H1 (cell line): ENCODE data around the gene TPRN. TPM values are rescaled to one million over a fixed set of nuclear protein-coding genes. Genes with fewer than 3 reads are reported as not detected.

Experiments
- CEBPB ChIP-seq: IDR thresholded peaks from 2 replicates; pipeline ENCODE4 v1.6.1; 2012; ENCODE audit warnings: low read depth, low read length
- CTCF ChIP-seq, 3 experiments: IDR thresholded peaks; 1 replicate in 2 of 3; 2 replicates in 1 of 3; pipeline versions ENCODE4 v1.5.1 to v1.6.1; 2011; ENCODE audit warnings: low read length in 3 of 3, mild to moderate bottlenecking in 3 of 3, inconsistent platforms in 2 of 3, low read depth in 1 of 3, moderate library complexity in 1 of 3; ENCODE audit not compliant: insufficient read depth in 1 of 3; ENCODE audit errors: control extremely low read depth in 1 of 3
- KDM1A ChIP-seq: fragments of 200-600, 300-600 bp; sonication (generic); IDR thresholded peaks from 2 replicates; pipeline ENCODE4 v1.7.1; 2016; ENCODE audit warnings: mild to moderate bottlenecking, low read length, borderline replicate concordance
- POU5F1 ChIP-seq: IDR thresholded peaks from 2 replicates; pipeline ENCODE4 v1.6.1; 2011; ENCODE audit warnings: low read depth, mild to moderate bottlenecking, low read length, moderate library complexity
- SIN3A ChIP-seq, 2 experiments: IDR thresholded peaks in 1 of 2; conservative IDR thresholded peaks in 1 of 2; 2 replicates each; pipeline ENCODE4 v1.6.1; 2011 to 2012; ENCODE audit warnings: low read length in 2 of 2, improper control_type of control experiment in 1 of 2, low read depth in 1 of 2, mild to moderate bottlenecking in 1 of 2
- YY1 ChIP-seq: IDR thresholded peaks from 2 replicates; pipeline ENCODE4 v1.6.1; 2011; ENCODE audit warnings: low read depth, mild to moderate bottlenecking, low read length
- polyA plus RNA-seq, 7 experiments: library from polyadenylated mRNA; depleted of rRNA in 3 of 7; stranded (reverse) in 5 of 7; unstranded in 2 of 7; fragments of >200 nt in 5 of 7; fragments of 200-250 nt in 2 of 7; gene quantifications; 1 replicate in 5 of 7; 2 replicates in 1 of 7; 4 replicates in 1 of 7; pipeline versions ENCODE4 v1.2.1 to v1.2.3, GENCODE V29; 2011 to 2013; ENCODE audit warnings: missing spikeins in 2 of 7, mixed read lengths in 2 of 7
- total RNA-seq: library from RNA; stranded (reverse); fragmentation: NEBNext Ultra II Directional; extraction: Animal tissue kit (Norgen Biotek cat#: 25700); gene quantifications from 2 replicates; pipeline ENCODE4 v1.2.1, GENCODE V29; 2021
- TF ChIP-seq, protein P1 (sequence below): fragments of 300-600 bp; sonication (generic); IDR thresholded peaks from 2 replicates; pipeline ENCODE4 v1.7.1; 2012; ENCODE audit warnings: low read length, moderate library complexity, mild to moderate bottlenecking, inconsistent platforms; ENCODE audit not compliant: insufficient replicate concordance
- TF ChIP-seq, protein P2 (sequence below): IDR thresholded peaks from 2 replicates; pipeline ENCODE4 v1.6.1; 2011; ENCODE audit warnings: low read length, improper control_type of control experiment

Gene TPRN
- total and polyA plus RNA-seq, 2 of the 8 experiments (the other 6 are each of a cell fraction or from before 2014, with no cell fraction given), result 9.7 to 23.2 TPM

- TF ChIP-seq YY1, result no peak
- no peak for TF ChIP-seq CEBPB
- TF ChIP-seq SIN3A (conservative IDR thresholded peaks at IDR 0.05 in 1 of 2, IDR thresholded peaks at IDR 0.05 in 1 of 2; ENCODE audit: low read depth in 1 of 2, low read length in 2 of 2), result no peak
- TF ChIP-seq KDM1A, result no peak
- no peak for TF ChIP-seq POU5F1
- TF ChIP-seq, protein P1, sequence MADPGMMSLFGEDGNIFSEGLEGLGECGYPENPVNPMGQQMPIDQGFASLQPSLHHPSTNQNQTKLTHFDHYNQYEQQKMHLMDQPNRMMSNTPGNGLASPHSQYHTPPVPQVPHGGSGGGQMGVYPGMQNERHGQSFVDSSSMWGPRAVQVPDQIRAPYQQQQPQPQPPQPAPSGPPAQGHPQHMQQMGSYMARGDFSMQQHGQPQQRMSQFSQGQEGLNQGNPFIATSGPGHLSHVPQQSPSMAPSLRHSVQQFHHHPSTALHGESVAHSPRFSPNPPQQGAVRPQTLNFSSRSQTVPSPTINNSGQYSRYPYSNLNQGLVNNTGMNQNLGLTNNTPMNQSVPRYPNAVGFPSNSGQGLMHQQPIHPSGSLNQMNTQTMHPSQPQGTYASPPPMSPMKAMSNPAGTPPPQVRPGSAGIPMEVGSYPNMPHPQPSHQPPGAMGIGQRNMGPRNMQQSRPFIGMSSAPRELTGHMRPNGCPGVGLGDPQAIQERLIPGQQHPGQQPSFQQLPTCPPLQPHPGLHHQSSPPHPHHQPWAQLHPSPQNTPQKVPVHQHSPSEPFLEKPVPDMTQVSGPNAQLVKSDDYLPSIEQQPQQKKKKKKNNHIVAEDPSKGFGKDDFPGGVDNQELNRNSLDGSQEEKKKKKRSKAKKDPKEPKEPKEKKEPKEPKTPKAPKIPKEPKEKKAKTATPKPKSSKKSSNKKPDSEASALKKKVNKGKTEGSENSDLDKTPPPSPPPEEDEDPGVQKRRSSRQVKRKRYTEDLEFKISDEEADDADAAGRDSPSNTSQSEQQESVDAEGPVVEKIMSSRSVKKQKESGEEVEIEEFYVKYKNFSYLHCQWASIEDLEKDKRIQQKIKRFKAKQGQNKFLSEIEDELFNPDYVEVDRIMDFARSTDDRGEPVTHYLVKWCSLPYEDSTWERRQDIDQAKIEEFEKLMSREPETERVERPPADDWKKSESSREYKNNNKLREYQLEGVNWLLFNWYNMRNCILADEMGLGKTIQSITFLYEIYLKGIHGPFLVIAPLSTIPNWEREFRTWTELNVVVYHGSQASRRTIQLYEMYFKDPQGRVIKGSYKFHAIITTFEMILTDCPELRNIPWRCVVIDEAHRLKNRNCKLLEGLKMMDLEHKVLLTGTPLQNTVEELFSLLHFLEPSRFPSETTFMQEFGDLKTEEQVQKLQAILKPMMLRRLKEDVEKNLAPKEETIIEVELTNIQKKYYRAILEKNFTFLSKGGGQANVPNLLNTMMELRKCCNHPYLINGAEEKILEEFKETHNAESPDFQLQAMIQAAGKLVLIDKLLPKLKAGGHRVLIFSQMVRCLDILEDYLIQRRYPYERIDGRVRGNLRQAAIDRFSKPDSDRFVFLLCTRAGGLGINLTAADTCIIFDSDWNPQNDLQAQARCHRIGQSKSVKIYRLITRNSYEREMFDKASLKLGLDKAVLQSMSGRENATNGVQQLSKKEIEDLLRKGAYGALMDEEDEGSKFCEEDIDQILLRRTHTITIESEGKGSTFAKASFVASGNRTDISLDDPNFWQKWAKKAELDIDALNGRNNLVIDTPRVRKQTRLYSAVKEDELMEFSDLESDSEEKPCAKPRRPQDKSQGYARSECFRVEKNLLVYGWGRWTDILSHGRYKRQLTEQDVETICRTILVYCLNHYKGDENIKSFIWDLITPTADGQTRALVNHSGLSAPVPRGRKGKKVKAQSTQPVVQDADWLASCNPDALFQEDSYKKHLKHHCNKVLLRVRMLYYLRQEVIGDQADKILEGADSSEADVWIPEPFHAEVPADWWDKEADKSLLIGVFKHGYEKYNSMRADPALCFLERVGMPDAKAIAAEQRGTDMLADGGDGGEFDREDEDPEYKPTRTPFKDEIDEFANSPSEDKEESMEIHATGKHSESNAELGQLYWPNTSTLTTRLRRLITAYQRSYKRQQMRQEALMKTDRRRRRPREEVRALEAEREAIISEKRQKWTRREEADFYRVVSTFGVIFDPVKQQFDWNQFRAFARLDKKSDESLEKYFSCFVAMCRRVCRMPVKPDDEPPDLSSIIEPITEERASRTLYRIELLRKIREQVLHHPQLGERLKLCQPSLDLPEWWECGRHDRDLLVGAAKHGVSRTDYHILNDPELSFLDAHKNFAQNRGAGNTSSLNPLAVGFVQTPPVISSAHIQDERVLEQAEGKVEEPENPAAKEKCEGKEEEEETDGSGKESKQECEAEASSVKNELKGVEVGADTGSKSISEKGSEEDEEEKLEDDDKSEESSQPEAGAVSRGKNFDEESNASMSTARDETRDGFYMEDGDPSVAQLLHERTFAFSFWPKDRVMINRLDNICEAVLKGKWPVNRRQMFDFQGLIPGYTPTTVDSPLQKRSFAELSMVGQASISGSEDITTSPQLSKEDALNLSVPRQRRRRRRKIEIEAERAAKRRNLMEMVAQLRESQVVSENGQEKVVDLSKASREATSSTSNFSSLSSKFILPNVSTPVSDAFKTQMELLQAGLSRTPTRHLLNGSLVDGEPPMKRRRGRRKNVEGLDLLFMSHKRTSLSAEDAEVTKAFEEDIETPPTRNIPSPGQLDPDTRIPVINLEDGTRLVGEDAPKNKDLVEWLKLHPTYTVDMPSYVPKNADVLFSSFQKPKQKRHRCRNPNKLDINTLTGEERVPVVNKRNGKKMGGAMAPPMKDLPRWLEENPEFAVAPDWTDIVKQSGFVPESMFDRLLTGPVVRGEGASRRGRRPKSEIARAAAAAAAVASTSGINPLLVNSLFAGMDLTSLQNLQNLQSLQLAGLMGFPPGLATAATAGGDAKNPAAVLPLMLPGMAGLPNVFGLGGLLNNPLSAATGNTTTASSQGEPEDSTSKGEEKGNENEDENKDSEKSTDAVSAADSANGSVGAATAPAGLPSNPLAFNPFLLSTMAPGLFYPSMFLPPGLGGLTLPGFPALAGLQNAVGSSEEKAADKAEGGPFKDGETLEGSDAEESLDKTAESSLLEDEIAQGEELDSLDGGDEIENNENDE, result no peak
- TF ChIP-seq, protein P2, sequence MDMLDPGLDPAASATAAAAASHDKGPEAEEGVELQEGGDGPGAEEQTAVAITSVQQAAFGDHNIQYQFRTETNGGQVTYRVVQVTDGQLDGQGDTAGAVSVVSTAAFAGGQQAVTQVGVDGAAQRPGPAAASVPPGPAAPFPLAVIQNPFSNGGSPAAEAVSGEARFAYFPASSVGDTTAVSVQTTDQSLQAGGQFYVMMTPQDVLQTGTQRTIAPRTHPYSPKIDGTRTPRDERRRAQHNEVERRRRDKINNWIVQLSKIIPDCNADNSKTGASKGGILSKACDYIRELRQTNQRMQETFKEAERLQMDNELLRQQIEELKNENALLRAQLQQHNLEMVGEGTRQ, result no peak
- no peak for TF ChIP-seq CTCF (IDR thresholded peaks at IDR 0.05; ENCODE audit: control extremely low read depth in 1 of 3, insufficient read depth in 1 of 3, low read depth in 1 of 3, low read length in 3 of 3)
These were observed 1.6 kb downstream of the TPRN start (continued) for GRCh38 chr9:137198902-137199283.
